ENCODE measurements around the gene SMIM9.
A peak's percentile ranks its signal among the peaks of the same experiment; 100 is the strongest.

The SMIM9 gene

GRCh38 chrX:154815274-154815818 is 19.1 kb downstream of the SMIM9 start:
- DNase-seq (ENCODE audit: low spot score) = no peak

GRCh38 chrX:154813801-154814200 is 20.7 kb downstream of the SMIM9 start:
- no peak for DNase-seq (ENCODE audit: low spot score)

GRCh38 chrX:154812341-154813101 is 21.9 kb downstream of the SMIM9 start:
- no peak for DNase-seq (ENCODE audit: low spot score)

GRCh38 chrX:154809939-154810665 is 24.4 kb downstream of the SMIM9 start:
- no peak for DNase-seq (ENCODE audit: low spot score)

GRCh38 chrX:154806837-154807501 is 27.5 kb downstream of the SMIM9 start:
- no peak for DNase-seq (ENCODE audit: low spot score)

GRCh38 chrX:154805696-154806091 is 28.8 kb downstream of the SMIM9 start:
- DNase-seq (ENCODE audit: low spot score) = no peak

GRCh38 chrX:154804957-154805695 is 29.3 kb downstream of the SMIM9 start, which contains the start of gene MPP1:
MPP1 (minus strand) TSS chrX:154805485; CDS start chrX:154805373, 112 bp downstream.
- DNase-seq (ENCODE audit: low spot score) = peak; percentile 85

- DNase-seq (ENCODE audit: low spot score) = no peak
Observed at GRCh38 chrX:154804261-154804956, 30.1 kb downstream of the SMIM9 start.

- DNase-seq (ENCODE audit: low spot score) = peak; percentile 36
Observed at GRCh38 chrX:154802947-154803346, 31.5 kb downstream of the SMIM9 start.

GRCh38 chrX:154800478-154801210 is 33.8 kb downstream of the SMIM9 start:
- DNase-seq (ENCODE audit: low spot score) = no peak

- DNase-seq (ENCODE audit: low spot score) = peak; percentile 49
Observed at GRCh38 chrX:154799556-154800348, 34.7 kb downstream of the SMIM9 start.

GRCh38 chrX:154797006-154797405 is 37.5 kb downstream of the SMIM9 start:
- no peak for DNase-seq (ENCODE audit: low spot score)

- no peak for DNase-seq (ENCODE audit: low spot score)
Observed at GRCh38 chrX:154795016-154795415, 39.4 kb downstream of the SMIM9 start.

- DNase-seq (ENCODE audit: low spot score) = peak; percentile 54
Observed at GRCh38 chrX:154793084-154793795, 41.2 kb downstream of the SMIM9 start.

GRCh38 chrX:154791939-154792338 is 42.5 kb downstream of the SMIM9 start:
- no peak for DNase-seq (ENCODE audit: low spot score)

- no peak for DNase-seq (ENCODE audit: low spot score)
Observed at GRCh38 chrX:154791467-154791866, 43.0 kb downstream of the SMIM9 start.

GRCh38 chrX:154785716-154786115 is 48.7 kb downstream of the SMIM9 start:
- DNase-seq (ENCODE audit: low spot score) = no peak

GRCh38 chrX:154784149-154784995 is 50.1 kb downstream of the SMIM9 start:
- DNase-seq (ENCODE audit: low spot score) = peak; percentile 37
